Measurements from ENCODE around the gene ZNF705A. TPM values are rescaled to one million over a fixed set of nuclear protein-coding genes. Genes with fewer than 3 reads are reported as not detected.
"Not testable (repeated sequence)": the region's sequence is repeated elsewhere in the genome, so short reads cannot be mapped to it uniquely, and the experiment has no call there.

Gene ZNF705A
- not detected for total RNA-seq
- long read RNA-seq = 0 reads

DNA sequence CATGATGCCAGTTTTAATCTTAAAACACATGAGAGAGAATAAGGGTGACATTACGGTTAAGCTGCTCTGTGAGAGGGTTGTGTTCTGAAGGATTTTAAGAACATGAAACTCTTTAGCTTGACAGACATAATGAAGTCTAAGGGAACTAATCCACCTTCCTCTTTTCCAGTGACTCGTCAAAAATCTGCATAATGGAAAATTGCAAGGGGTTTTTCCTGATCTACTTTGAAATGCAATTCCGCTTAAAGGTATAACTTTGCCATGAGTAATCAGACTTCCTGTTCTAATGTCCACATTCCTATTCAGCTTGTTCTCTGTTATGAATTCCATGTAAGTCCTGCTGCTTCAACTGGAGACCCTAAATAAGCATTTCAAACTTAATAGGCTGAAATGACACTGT lies at the start of gene ZNF705A:
Gene ZNF705A, plus strand, starts transcription at position 171 of the 400 bp plus-strand sequence. CDS start 15,611 bp downstream, outside the sequence.
- H3K36me3 ChIP-seq = no peaks in the 10 kb centered on the region
- DNase-seq (no peak), ATAC-seq (peak in 1 of 4 donors; percentile 20)
- H3K27ac ChIP-seq = no peak within 1 kb of the TSS
- H3K27me3 ChIP-seq = no peaks in the 10 kb centered on the region
- 37% methylated on average over 3 of the region's 3 CpGs for WGBS (ENCODE audit: insufficient coverage, low coverage, low lambda C conversion rate, missing lambda C conversion rate)
- H3K4me3 ChIP-seq = no peak within 1 kb of the TSS
- H3K4me1 ChIP-seq = no peaks in the 10 kb centered on the region
- intact Hi-C loops (cut with DNase I) = no loop called here
- H3K9me3 ChIP-seq = no peaks in the 10 kb centered on the region
- TF ChIP-seq POLR2A (IDR thresholded peaks at IDR 0.05) (no peak), CTCF (IDR thresholded peaks at IDR 0.05) (no peak)

GRCh38 chr12:8108808-8109398 lies 47.9 kb upstream of the ZNF705A start:
- H3K36me3 ChIP-seq = no peaks in the 10 kb centered on the region
- H3K4me3 ChIP-seq = no peak overlapping the region
- intact Hi-C loops (cut with DNase I) = no loop called here
- H3K27ac ChIP-seq = no peak overlapping the region
- no peaks in the 10 kb centered on the region for H3K9me3 ChIP-seq
- ATAC-seq = peak; percentile 86 to 94 (median 91)
- H3K27me3 ChIP-seq = no peaks in the 10 kb centered on the region
- TF ChIP-seq CTCF (IDR thresholded peaks at IDR 0.05) (peak; percentile 97 to 98 (median 97)), POLR2A (IDR thresholded peaks at IDR 0.05) (no peak)
- DNase-seq = peak; percentile 61 to 67 (median 64)
- WGBS (ENCODE audit: insufficient coverage, low coverage, low lambda C conversion rate, missing lambda C conversion rate) = 0% methylated on average over 3 of the region's 3 CpGs
- peaks cover 0 to 4% (median 0%) of the 10 kb centered on the region in 4 donors for H3K4me1 ChIP-seq

DNA sequence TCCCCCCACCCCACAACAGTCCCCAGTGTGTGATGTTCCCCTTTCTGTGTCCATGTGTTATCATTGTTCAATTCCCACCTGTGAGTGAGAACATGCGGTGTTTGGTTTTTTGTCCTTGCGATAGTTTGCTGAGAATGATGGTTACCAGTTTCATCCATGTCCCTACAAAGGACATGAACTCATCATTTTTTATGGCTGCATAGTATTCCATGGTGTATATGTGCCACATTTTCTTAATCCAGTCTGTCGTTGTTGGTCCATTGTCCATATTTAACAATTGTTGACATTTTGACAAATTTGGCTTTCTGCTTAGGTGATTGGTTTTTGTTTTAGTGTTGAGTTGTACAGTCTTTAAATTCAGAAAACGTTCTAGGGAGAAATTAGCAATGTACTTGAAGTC lies 43.7 kb upstream of the ZNF705A start:
- WGBS (ENCODE audit: insufficient coverage, low coverage, low lambda C conversion rate, missing lambda C conversion rate) = 91% methylated on average over 4 of the region's 4 CpGs
- H3K4me3 ChIP-seq; H3K36me3 ChIP-seq; H3K4me1 ChIP-seq; DNase-seq; H3K9me3 ChIP-seq; H3K27me3 ChIP-seq; ATAC-seq; H3K27ac ChIP-seq; intact Hi-C loops (cut with DNase I): not testable (repeated sequence)

DNA sequence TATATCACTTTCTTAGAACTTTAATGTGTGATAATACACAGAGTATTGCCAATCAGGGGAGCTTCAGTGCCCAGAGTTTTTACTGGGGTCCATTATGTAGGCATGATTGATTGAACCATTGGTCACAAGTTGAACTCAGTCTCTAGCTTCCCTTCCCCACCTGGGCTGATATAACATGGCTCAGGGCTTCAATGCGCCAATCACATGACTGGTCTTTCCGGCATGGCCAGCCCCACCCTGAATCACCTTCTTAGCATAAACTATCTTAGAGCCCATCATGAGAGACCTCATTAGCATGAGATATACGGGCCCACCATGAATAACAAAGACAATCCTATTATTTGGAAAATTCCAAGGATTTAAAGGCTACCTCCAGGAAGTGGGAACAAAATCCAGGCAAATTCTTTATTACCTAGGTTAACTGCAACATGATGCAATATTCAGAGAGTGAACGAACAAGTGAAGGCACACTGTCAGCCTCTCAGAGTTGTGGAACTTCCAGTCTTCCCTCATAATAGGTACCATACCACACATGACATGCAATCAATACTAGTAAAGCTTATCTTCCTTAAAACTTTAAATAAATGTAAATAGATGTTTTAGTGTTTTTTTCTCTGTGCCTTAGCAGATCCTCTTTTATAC lies 36.6 kb upstream of the ZNF705A start:
- TF ChIP-seq CTCF (IDR thresholded peaks at IDR 0.05) (no peak), POLR2A (IDR thresholded peaks at IDR 0.05) (no peak)
- no peak for ATAC-seq
- H3K36me3 ChIP-seq = no peaks in the 10 kb centered on the region
- no peak overlapping the region for H3K27ac ChIP-seq
- H3K9me3 ChIP-seq = no peaks in the 10 kb centered on the region
- no peak for DNase-seq
- no peaks in the 10 kb centered on the region for H3K27me3 ChIP-seq
- H3K4me3 ChIP-seq = no peak overlapping the region
- 93% methylated on average over 4 of the region's 4 CpGs for WGBS (ENCODE audit: insufficient coverage, low coverage, low lambda C conversion rate, missing lambda C conversion rate)
- intact Hi-C loops (cut with DNase I) = no loop called here
- no peaks in the 10 kb centered on the region for H3K4me1 ChIP-seq

DNA sequence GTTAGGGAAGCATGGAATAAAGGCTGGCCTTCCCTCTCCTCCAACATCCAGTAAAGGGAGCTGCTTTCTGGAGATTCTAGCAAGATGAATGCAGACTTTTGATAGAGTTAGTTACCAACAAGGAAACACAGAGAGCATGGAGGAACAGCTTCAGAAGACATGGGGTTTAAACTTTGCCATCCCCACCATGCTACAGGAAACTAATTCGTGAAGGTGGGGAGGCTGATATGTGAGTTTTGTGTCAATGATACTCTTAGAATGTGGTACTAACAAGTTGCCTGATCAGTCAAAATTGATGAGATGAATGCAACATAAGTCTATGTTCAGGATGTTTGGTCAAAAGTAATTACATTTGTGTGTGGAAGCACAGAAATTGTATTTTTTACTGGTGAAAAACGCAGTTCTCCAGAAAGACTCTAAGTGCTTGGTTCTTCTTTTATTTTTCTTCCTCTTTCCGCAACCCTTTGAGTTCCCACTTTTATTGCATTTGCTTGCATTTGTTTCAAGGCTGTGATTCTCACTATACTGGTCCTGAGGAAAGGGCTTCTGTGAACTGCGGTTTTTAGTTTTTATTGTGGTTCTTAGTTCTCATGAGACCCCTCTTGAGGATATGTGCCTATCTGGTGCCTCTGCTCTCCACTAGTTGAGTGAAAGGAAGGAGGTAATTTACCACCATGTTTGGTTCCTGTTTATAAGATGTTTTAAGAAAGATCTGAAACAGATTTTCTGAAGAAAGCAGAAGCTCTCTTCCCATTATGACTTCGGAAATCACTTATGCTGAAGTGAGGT lies 33.5 kb upstream of the ZNF705A start, which contains the start of gene CLEC4A:
Gene CLEC4A, plus strand, starts transcription at position 494 of the 789 bp plus-strand sequence. Its CDS starts 262 bp downstream, at position 756.
- Histone ChIP-seq H3K9me3 (no peaks in the 10 kb centered on the region), H3K4me3 (no peak within 1 kb of the TSS), H3K36me3 (no peaks in the 10 kb centered on the region), H3K27ac (no peak within 1 kb of the TSS), H3K4me1 (no peaks in the 10 kb centered on the region), H3K27me3 (no peaks in the 10 kb centered on the region)
- no peak for TF ChIP-seq POLR2A (IDR thresholded peaks at IDR 0.05)
- TF ChIP-seq CTCF (IDR thresholded peaks at IDR 0.05) = no peak
- intact Hi-C loops (cut with DNase I) = no loop called here
- 50% methylated on average over 5 of the region's 5 CpGs for WGBS (ENCODE audit: insufficient coverage, low coverage, low lambda C conversion rate, missing lambda C conversion rate)
- DNase-seq (no peak), ATAC-seq (peak in 1 of 4 donors; percentile 41)

Data from right lobe of liver (tissue), 6 donors.